ENCODE results near the gene TAF4B.
"Not testable (repeated sequence)": the region's sequence is repeated elsewhere in the genome, so short reads cannot be mapped to it uniquely, and the experiment has no call there.

The TAF4B gene

DNA sequence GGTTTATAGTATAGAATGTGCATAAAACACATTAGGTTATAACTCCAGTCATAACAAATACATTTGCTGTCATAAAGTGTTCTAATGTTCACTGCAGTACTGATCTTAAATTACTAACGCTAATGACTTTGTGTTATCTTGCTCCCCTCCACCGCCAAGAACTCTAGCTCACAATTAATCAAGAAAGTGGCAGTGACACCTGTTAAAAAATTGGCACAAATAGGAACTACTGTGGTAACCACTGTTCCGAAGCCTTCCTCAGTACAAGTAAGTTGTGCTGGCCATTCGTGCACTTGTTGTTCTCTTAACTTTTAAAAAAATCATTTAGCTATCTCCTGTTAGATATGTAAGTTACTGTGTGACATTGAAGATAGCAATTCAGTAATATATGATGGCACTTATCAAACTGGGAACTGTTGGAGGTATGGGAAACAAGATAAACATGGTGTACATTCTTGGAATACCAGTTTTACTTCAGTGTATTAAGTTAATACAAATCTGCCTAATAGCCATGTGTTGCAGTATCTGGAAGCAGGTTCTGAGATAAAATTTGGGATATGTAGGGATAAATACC lies 41.2 kb downstream of the TAF4B start:
- Mint-ChIP-seq H3K4me1 (no peaks in the 10 kb centered on the region), H3K36me3 (peaks cover 6% of the 10 kb centered on the region), H3K4me3 (no peak overlapping the region), H3K9me3 (no peaks in the 10 kb centered on the region), H3K27ac (no peak overlapping the region)
- ATAC-seq, result no peak
- DNase-seq (ENCODE audit: low spot score in 2 of 2), result no peak

DNA sequence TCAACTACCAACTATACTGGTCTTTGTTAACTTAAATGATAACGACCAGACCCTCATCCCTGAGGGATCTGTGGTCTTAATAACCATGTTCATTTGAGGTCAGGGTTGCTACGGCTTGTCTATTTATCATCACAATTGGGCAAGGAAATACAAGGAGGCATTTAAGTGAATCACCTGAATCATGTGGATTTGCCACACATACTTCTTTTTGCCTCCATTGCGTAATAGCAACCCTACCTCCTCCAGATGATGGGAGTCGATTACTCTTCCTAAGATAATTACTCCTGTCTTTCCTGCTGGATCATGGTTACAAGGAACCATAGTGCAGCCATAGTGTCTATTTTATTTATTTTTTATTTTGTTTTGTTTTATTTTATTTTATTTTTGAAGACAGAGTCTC lies 42.2 kb downstream of the TAF4B start:
- DNase-seq (ENCODE audit: low spot score in 2 of 2), result no peak
- Mint-ChIP-seq H3K9me3 (no peaks in the 10 kb centered on the region), H3K36me3 (peaks cover 6% of the 10 kb centered on the region), H3K4me3 (no peak overlapping the region), H3K4me1 (no peaks in the 10 kb centered on the region), H3K27ac (no peak overlapping the region)
- ATAC-seq, result no peak

DNA sequence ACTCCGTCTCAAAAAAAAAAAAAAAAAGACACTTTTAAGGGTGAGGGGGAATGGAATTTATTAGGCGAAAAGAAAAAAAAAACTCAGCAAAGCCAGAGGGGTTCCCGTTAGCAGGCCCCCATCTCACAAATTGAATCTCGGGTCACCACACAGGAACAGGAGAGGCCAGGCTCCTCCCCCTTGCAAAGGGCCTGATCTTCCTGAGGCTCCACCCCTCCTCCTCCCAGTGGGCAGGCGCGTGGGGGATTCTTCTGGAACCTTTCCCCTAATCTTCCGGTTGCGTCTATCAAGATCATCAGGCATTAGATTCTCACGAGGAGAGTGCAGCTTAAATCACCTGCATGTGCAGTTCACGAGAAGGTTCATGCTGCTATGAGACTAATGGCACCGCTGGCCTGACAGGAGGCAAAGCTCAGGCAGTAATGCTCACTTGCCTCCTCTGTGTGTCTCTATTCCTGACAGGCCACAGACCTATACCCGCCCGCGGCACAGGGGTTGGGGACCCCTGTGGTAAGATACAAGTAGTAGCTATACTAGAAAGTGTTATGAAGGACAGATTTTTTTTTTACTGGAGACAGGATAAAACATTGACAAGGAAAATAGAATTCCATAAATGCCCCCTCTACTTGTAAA lies 45.8 kb downstream of the TAF4B start:
- Mint-ChIP-seq H3K4me1 (no peaks in the 10 kb centered on the region), H3K4me3 (no peak overlapping the region), H3K27ac (no peak overlapping the region), H3K36me3 (peaks cover 29% of the 10 kb centered on the region), H3K9me3 (no peaks in the 10 kb centered on the region)
- ATAC-seq (no peak), DNase-seq (ENCODE audit: low spot score in 2 of 2) (no peak)

DNA sequence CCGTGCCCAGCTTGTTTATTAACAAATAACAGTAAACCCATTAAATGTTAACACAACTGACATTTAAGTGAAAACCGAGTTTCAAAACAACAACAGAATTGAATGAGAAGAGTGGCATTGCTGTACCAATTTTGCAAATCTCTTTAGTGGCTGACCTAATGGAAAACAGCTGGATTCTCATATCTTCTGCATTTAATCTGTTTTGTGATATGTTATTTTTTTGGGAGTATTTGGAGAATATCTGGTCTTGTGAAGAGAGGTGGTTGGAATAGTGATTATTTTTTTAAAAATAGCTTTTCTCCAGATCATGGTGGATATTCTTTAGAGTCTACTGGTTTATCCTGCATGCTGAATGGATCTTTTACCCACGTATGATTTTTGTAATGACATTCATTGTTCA lies 51.1 kb downstream of the TAF4B start:
- Mint-ChIP-seq H3K4me3 (no peak overlapping the region), H3K36me3 (peaks cover 26% of the 10 kb centered on the region), H3K27ac (no peak overlapping the region), H3K9me3 (no peaks in the 10 kb centered on the region), H3K4me1 (no peaks in the 10 kb centered on the region)
- ATAC-seq (no peak), DNase-seq (ENCODE audit: low spot score in 2 of 2) (no peak)

DNA sequence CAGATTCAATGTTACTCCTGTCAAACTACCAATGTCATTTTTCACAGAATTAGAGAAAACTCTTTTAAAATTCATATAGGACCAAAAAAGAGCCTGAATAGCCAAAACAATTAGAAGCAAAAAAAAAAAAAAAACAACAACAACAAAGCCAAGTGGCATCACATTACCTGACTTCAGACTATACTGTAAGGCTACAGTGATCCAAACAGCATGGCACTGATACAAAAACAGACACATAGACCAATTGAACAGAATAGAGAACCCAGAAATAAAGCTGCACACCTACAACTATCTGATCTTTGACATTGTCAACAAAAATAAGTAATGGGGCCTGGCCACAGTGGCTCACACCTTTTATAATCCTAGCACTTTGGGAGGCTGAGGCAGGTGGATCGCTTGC lies 53.2 kb downstream of the TAF4B start:
- Mint-ChIP-seq H3K27ac (no peak overlapping the region), H3K9me3 (no peaks in the 10 kb centered on the region), H3K4me1 (no peaks in the 10 kb centered on the region), H3K4me3 (no peak overlapping the region), H3K36me3 (peaks cover 26% of the 10 kb centered on the region)
- ATAC-seq (no peak), DNase-seq (ENCODE audit: low spot score in 2 of 2) (no peak)

DNA sequence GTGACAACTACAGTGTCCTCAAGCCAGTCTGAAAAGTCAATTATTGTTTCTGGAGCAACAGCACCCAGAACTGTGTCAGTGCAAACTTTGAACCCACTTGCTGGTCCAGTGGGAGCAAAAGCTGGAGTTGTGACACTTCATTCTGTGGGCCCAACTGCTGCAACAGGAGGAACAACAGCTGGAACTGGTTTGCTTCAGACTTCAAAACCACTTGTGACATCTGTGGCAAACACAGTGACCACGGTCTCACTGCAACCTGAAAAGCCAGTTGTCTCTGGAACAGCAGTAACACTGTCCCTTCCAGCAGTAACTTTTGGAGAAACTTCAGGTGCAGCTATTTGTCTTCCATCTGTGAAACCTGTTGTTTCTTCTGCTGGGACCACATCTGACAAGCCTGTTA lies 59.8 kb downstream of the TAF4B start:
- Mint-ChIP-seq H3K4me1 (no peaks in the 10 kb centered on the region), H3K36me3 (peaks cover 14% of the 10 kb centered on the region), H3K27ac (no peak overlapping the region), H3K9me3 (no peaks in the 10 kb centered on the region), H3K4me3 (no peak overlapping the region)
- DNase-seq (ENCODE audit: low spot score in 2 of 2) (no peak), ATAC-seq (peak; percentile 16)

DNA sequence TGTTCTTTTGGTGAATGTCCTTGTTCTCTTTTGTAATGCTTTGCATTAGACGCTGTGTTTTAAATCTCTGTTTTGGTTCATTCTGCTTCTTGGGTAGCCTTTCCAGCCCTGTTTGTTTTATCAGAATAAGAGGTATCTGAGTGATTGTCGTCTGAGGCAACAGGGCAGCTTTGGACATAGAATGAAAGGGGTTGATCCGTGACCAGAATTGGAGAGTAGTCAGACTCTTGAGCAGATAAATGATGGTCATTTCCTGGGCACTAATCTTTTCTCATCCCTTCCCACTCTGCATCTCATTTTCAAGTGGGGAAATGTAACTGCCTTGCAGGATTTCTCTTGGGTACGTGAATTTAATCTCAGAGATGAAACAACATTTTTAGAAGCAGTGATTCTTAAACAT lies 61.4 kb downstream of the TAF4B start:
- peaks cover 14% of the 10 kb centered on the region for H3K36me3 Mint-ChIP-seq
- ATAC-seq, result no peak

DNA sequence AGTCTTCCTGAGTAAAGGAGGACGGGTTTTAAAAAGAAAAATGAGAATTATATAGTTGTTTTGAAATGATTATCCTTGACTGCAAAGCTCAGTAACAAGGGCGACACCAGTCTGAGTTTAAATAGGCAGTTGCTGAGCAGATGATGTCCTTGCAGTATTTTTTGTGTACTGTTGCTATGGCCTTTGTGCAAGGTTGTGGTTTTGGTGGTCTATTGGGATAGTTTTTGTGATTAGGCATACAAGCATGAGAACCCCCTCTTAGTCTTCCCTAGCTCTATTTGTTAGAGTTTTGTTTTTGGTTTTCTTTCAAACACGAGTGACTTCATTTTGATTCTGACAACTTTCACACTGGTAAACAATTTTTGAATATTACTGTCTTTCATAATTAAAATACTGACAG lies 64.1 kb downstream of the TAF4B start:
- Mint-ChIP-seq H3K4me3 (no peak overlapping the region), H3K27ac (no peak overlapping the region), H3K36me3 (peaks cover 23% of the 10 kb centered on the region), H3K4me1 (no peaks in the 10 kb centered on the region), H3K9me3 (no peaks in the 10 kb centered on the region)
- ATAC-seq (no peak), DNase-seq (ENCODE audit: low spot score in 2 of 2) (no peak)

More for the DNA sequence above, 61.4 kb downstream of the TAF4B start:
- Mint-ChIP-seq H3K9me3 (no peaks in the 10 kb centered on the region), H3K4me1 (no peaks in the 10 kb centered on the region), H3K4me3 (no peak overlapping the region), H3K27ac (no peak overlapping the region)
- DNase-seq (ENCODE audit: low spot score in 2 of 2), result no peak

DNA sequence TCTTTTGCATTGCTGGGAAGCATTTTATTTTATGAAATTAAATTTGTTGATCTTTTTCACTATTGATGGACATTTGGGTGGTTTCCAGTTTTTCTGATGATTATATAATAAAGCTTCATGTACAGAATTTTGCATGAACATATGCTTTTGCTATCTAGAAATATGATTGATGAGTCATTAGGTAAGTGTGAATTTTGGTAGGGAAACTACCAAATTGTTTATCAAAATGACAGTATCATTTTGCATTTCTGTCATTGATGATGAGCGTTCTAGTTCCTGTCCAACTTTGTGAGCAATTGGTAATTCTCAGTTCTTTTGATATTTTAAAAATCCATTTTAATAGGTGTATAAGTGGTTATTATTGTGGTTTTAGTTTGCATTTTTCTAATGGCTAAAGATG lies 67.7 kb downstream of the TAF4B start:
- DNase-seq (ENCODE audit: low spot score in 2 of 2) (no peak), ATAC-seq (no peak)
- Mint-ChIP-seq H3K36me3 (peaks cover 23% of the 10 kb centered on the region), H3K4me1 (no peaks in the 10 kb centered on the region), H3K9me3 (no peaks in the 10 kb centered on the region), H3K4me3 (no peak overlapping the region), H3K27ac (no peak overlapping the region)

DNA sequence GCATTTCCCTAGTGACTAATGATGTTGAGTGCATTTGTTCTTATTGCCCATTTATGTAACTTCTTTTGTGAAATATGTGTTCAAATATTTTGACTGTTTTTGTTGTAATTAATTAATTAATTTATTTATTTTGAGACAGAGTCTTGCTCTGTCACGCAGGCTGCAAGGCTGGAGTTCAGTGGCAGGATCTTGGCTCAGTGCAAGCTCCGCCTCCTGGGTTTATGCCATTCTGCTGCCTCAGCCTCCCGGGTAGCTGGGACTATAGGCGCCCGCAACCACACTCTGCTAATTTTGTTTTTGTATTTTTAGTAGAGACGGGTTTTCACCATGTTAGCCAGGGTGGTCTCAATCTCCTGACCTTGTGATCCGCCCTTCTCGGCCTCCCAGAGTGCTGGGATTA lies 71.9 kb downstream of the TAF4B start:
- DNase-seq (ENCODE audit: low spot score in 2 of 2) (no peak), ATAC-seq (no peak)
- no peaks in the 10 kb centered on the region for H3K9me3 Mint-ChIP-seq
- H3K36me3 Mint-ChIP-seq, result peaks cover 23% of the 10 kb centered on the region
- no peaks in the 10 kb centered on the region for H3K4me1 Mint-ChIP-seq
- H3K4me3 Mint-ChIP-seq, result no peak overlapping the region
- no peak overlapping the region for H3K27ac Mint-ChIP-seq

DNA sequence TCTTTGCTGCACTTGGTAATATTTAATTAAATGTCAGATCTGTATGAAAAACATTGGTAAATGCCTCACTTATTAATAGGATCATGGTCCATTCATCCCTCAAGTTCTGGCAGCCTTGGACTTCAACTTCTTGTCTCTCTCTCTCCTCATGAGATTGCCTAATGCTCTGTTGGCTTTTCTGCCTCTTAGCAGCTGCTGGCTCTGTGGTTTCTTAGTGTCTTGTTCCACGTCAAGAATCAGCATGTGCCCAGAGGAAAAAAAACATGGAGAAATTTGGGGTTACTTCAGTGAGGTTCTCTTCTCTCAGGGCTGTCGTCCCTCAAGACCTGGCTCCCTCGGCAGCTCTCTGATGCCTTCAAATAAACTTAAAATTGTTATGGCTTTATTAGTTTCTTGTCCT lies 75.4 kb downstream of the TAF4B start:
- ATAC-seq (no peak), DNase-seq (ENCODE audit: low spot score in 2 of 2) (no peak)
- H3K27ac Mint-ChIP-seq, result no peak overlapping the region
- H3K4me3 Mint-ChIP-seq, result no peak overlapping the region
- peaks cover 2% of the 10 kb centered on the region for H3K9me3 Mint-ChIP-seq
- H3K4me1 Mint-ChIP-seq, result no peaks in the 10 kb centered on the region
- H3K36me3 Mint-ChIP-seq, result peaks cover under 1% of the 10 kb centered on the region

DNA sequence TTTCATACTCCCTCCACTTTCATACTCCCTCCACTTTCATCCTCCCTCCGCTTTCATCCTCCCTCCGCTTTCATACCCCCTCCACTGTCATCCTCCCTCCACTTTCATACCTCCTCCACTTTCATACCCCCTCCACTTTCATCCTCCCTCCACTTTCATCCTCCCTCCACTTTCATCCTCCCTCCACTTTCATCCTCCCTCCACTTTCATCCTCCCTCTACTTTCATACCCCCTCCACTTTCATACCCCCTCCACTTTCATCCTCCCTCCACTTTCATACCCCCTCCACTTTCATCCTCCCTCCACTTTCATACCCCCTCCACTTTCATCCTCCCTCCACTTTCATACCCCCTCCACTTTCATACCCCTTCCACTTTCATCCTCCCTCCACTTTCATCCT lies 77.0 kb downstream of the TAF4B start:
- not testable (repeated sequence) for H3K9me3 Mint-ChIP-seq; H3K27ac Mint-ChIP-seq; H3K4me1 Mint-ChIP-seq; H3K36me3 Mint-ChIP-seq; H3K4me3 Mint-ChIP-seq; DNase-seq (ENCODE audit: low spot score in 2 of 2); ATAC-seq

DNA sequence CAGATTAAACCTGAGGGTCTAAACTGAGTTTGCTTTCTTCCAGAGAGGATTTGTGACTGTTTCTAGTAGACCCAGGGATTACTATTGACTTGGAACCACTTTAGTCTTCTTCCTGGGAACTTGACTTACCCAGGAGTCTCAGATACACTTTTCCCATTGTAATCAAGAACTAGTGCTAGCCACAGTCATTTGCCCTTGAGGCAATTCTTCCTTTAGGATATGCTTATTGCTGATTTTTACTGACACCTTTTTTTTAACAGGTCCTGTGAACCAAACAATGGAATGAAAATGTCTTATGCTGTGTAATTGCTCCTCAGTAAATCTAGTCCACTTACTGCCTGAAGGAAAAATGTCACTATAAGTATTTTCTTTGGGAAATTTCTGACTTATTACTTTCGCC lies 78.3 kb downstream of the TAF4B start:
- Mint-ChIP-seq H3K4me1 (no peaks in the 10 kb centered on the region), H3K36me3 (peaks cover 6% of the 10 kb centered on the region), H3K9me3 (peaks cover 2% of the 10 kb centered on the region), H3K27ac (no peak overlapping the region), H3K4me3 (no peak overlapping the region)
- ATAC-seq (no peak), DNase-seq (ENCODE audit: low spot score in 2 of 2) (no peak)

DNA sequence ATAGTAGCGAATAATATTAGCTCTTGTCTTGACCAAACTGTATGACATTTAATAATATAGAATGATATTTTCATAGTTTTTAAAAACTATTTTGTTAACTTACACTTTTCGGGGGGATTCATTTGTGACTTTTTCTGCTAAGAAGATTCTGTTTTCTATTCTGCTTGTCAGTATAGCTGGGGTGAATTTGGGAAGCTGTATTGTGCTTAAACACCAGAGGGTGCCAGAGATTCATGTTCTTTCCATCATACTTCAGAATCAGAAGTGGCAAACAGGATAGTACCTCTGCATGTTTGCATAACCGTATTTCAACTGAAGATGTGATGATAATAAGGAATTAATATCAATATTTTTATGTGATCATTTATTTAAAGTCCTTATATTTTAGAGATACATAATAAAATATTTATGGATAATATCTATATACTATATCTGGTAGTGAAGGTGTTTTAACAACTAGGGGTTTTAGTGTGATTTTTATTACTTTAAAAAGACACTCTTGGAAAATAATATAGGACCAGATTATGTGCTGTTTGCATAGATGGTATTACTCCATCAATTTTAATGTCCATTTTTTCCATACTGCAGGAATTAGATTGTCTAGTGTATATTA lies 81.0 kb downstream of the TAF4B start:
- Mint-ChIP-seq H3K36me3 (peaks cover 6% of the 10 kb centered on the region), H3K4me1 (no peaks in the 10 kb centered on the region), H3K9me3 (peaks cover 2% of the 10 kb centered on the region), H3K27ac (no peak overlapping the region), H3K4me3 (no peak overlapping the region)
- ATAC-seq, result no peak
- DNase-seq (ENCODE audit: low spot score in 2 of 2), result no peak

DNA sequence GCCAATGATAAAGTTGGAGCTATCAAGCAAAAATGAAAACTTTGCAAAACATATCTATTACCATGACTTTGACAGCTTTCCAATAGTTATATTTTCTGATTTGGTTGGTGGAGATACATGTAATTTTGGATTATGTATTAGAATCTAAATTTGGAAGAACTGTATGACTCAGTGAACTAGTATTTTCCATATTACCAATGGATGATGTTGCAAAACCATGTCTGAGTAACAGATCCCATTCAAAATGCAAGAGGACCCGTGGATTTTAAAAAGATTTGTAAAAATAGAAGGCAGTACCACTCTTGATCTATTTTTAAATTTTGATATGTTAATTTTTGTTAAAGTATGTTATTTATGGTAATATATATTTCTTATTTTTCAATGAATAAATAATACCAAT lies 83.0 kb downstream of the TAF4B start:
- Mint-ChIP-seq H3K36me3 (peaks cover 6% of the 10 kb centered on the region), H3K9me3 (no peaks in the 10 kb centered on the region), H3K4me3 (no peak overlapping the region), H3K27ac (no peak overlapping the region), H3K4me1 (no peaks in the 10 kb centered on the region)
- ATAC-seq (no peak), DNase-seq (ENCODE audit: low spot score in 2 of 2) (no peak)

DNA sequence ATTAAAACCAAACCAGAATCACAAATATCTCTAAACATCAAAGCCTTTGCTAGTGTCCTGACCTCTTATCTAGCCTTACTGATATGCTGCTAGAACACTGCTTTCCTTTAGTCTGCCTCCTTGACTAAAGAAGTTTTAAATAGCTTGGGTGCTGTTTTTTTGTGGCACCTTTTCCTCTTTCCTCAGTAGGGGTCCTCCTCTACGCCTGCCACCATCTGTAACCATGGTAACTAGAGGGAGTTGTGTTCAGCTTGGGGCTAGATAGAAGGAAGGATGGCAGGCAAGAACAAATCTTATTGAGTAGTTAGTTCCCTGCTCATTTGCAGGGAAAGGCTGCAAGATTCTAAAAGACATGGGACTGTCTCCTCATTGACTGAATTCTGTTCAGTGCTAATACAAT lies 86.0 kb downstream of the TAF4B start:
- DNase-seq (ENCODE audit: low spot score in 2 of 2) (no peak), ATAC-seq (no peak)
- Mint-ChIP-seq H3K4me1 (no peaks in the 10 kb centered on the region), H3K36me3 (peaks cover 13% of the 10 kb centered on the region), H3K4me3 (no peak overlapping the region), H3K9me3 (no peaks in the 10 kb centered on the region), H3K27ac (no peak overlapping the region)
